ENCODE data around the gene FSIP1.
A peak's percentile ranks its signal among the peaks of the same experiment; 100 is the strongest.

Gene FSIP1

DNA sequence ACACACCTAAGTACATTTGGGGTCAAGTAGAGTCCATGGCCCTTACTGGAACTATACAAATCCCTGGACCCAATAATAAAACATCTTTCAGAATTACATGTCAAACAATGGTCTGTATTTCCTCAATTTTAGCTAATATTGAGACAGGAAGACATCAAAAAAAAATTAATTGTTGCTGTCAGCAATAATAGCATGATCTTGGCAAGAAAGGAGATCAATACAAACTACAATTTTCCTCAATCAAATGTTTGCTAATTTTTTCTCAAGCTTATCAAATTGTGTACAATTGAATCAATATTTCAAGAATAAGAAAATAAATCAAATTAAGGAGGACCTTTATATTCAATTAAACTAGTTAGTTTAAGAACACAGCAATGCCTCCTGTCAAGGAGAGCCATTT, 62.6 kb downstream of the FSIP1 start:
- Histone ChIP-seq H4K91ac (ENCODE audit: low read length) (no peak overlapping the region), H2BK120ac (ENCODE audit: low read depth, low read length) (no peak overlapping the region), H3K27ac (ENCODE audit: low read length, poor library complexity, severe bottlenecking) (no peak overlapping the region), H3K4ac (ENCODE audit: low read depth in 1 of 2, low read length in 2 of 2) (no peak overlapping the region), H3K18ac (ENCODE audit: low read depth in 1 of 2, low read length in 2 of 2) (no peak overlapping the region), H3K4me3 (ENCODE audit: insufficient read depth in 1 of 2, low read depth in 1 of 2, low read length in 2 of 2) (peak overlapping the region in 1 of 2 experiments; percentile 45), H2AK5ac (ENCODE audit: low read length, severe bottlenecking) (no peak overlapping the region), H2BK15ac (ENCODE audit: low read depth, poor library complexity, severe bottlenecking) (no peak overlapping the region), H3K79me1 (replicated peaks; ENCODE audit: low read length, poor library complexity, severe bottlenecking) (no peaks in the 10 kb centered on the region), H2BK12ac (ENCODE audit: low read length in 2 of 2) (no peak overlapping the region), H3K14ac (ENCODE audit: low read length in 2 of 2) (no peak overlapping the region), H2AFZ (ENCODE audit: low read depth, low read length) (no peak overlapping the region), H3K9me3 (ENCODE audit: control insufficient read depth, low read length) (no peaks in the 10 kb centered on the region), H3K9ac (ENCODE audit: low read length) (peak overlapping the region; percentile 76), H4K8ac (ENCODE audit: low read length) (no peak overlapping the region), H3K4me2 (ENCODE audit: low read length, poor library complexity, severe bottlenecking) (no peak overlapping the region), H3K4me1 (ENCODE audit: control insufficient read depth, insufficient read depth, low read depth, low read length) (peaks cover 1% of the 10 kb centered on the region), H3K27me3 (ENCODE audit: control insufficient read depth in 1 of 2, insufficient read depth in 1 of 2, low read length in 2 of 2) (no peaks in the 10 kb centered on the region), H2BK5ac (ENCODE audit: low read depth, low read length, poor library complexity, severe bottlenecking) (no peak overlapping the region), H3K36me3 (ENCODE audit: control insufficient read depth in 1 of 2, insufficient read depth in 2 of 2, low read depth in 1 of 2, low read length in 2 of 2) (no peaks in the 10 kb centered on the region), H3K23ac (ENCODE audit: low read length in 2 of 2) (no peak overlapping the region)
- DNase-seq, result no peak

DNA sequence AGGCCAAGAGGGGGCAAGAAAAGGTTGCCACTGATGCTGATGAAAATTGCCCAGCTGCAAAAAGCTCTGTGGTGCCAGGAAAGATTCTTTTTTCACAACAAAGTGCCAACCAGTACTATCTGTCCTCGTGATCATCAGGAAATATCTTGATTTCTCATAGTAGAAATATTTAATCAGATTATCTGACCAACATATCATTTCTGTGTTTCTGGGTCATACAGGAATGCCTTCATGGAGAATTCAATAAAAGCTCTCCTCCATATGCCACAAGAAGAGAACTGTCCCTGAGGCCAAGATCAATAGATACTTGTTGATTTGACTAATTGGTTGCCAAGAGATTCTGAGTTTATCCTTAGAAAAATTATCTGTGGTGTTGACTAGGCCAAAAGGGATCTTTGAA, 63.5 kb downstream of the FSIP1 start:
- Histone ChIP-seq H3K27me3 (ENCODE audit: control insufficient read depth in 1 of 2, insufficient read depth in 1 of 2, low read length in 2 of 2) (no peaks in the 10 kb centered on the region), H3K4ac (ENCODE audit: low read depth in 1 of 2, low read length in 2 of 2) (no peak overlapping the region), H2BK5ac (ENCODE audit: low read depth, low read length, poor library complexity, severe bottlenecking) (no peak overlapping the region), H3K4me1 (ENCODE audit: control insufficient read depth, insufficient read depth, low read depth, low read length) (peaks cover 1% of the 10 kb centered on the region), H2BK120ac (ENCODE audit: low read depth, low read length) (no peak overlapping the region), H3K4me3 (ENCODE audit: insufficient read depth in 1 of 2, low read depth in 1 of 2, low read length in 2 of 2) (no peak overlapping the region), H3K4me2 (ENCODE audit: low read length, poor library complexity, severe bottlenecking) (no peak overlapping the region), H3K14ac (ENCODE audit: low read length in 2 of 2) (no peak overlapping the region), H2BK15ac (ENCODE audit: low read depth, poor library complexity, severe bottlenecking) (no peak overlapping the region), H2AFZ (ENCODE audit: low read depth, low read length) (no peak overlapping the region), H2AK5ac (ENCODE audit: low read length, severe bottlenecking) (no peak overlapping the region), H3K18ac (ENCODE audit: low read depth in 1 of 2, low read length in 2 of 2) (no peak overlapping the region), H2BK12ac (ENCODE audit: low read length in 2 of 2) (no peak overlapping the region), H3K9ac (ENCODE audit: low read length) (no peak overlapping the region), H3K9me3 (ENCODE audit: control insufficient read depth, low read length) (no peaks in the 10 kb centered on the region), H4K91ac (ENCODE audit: low read length) (no peak overlapping the region), H4K8ac (ENCODE audit: low read length) (no peak overlapping the region), H3K36me3 (ENCODE audit: control insufficient read depth in 1 of 2, insufficient read depth in 2 of 2, low read depth in 1 of 2, low read length in 2 of 2) (no peaks in the 10 kb centered on the region), H3K27ac (ENCODE audit: low read length, poor library complexity, severe bottlenecking) (no peak overlapping the region), H3K23ac (ENCODE audit: low read length in 2 of 2) (no peak overlapping the region), H3K79me1 (replicated peaks; ENCODE audit: low read length, poor library complexity, severe bottlenecking) (no peaks in the 10 kb centered on the region)
- no peak for DNase-seq
- WGBS, result no CpG with 5 or more reads among the region's 1 CpG

DNA sequence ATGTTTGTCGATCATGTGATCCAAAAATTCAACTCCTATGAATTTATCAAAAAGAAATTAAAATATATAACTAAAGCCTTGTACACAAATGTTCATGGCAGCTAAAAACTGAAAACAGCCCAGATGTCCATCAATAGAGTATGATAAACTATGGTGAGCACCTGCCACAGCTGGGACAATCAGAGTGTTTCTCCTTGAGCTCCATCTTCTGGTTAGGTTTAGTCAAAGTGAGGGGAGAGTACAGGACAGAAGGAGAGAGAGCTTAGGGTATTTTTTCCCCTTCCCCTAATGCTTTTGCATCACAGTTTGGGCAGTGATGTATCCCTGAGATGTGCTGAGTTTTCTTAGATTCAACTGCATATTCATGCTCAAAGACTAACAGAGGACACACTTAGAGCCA, 65.5 kb downstream of the FSIP1 start:
- H3K9me3 ChIP-seq (ENCODE audit: control insufficient read depth, low read length), result no peaks in the 10 kb centered on the region
- no peak overlapping the region for H2BK15ac ChIP-seq (ENCODE audit: low read depth, poor library complexity, severe bottlenecking)
- H2AK5ac ChIP-seq (ENCODE audit: low read length, severe bottlenecking), result no peak overlapping the region
- no peak overlapping the region for H4K91ac ChIP-seq (ENCODE audit: low read length)
- H3K36me3 ChIP-seq (ENCODE audit: control insufficient read depth in 1 of 2, insufficient read depth in 2 of 2, low read depth in 1 of 2, low read length in 2 of 2), result no peaks in the 10 kb centered on the region
- H3K23ac ChIP-seq (ENCODE audit: low read length in 2 of 2), result no peak overlapping the region
- no peaks in the 10 kb centered on the region for H3K27me3 ChIP-seq (ENCODE audit: control insufficient read depth in 1 of 2, insufficient read depth in 1 of 2, low read length in 2 of 2)
- no peak overlapping the region for H2BK5ac ChIP-seq (ENCODE audit: low read depth, low read length, poor library complexity, severe bottlenecking)
- no peak overlapping the region for H3K4me2 ChIP-seq (ENCODE audit: low read length, poor library complexity, severe bottlenecking)
- H3K18ac ChIP-seq (ENCODE audit: low read depth in 1 of 2, low read length in 2 of 2), result no peak overlapping the region
- no peak overlapping the region for H2BK12ac ChIP-seq (ENCODE audit: low read length in 2 of 2)
- no peak overlapping the region for H3K4ac ChIP-seq (ENCODE audit: low read depth in 1 of 2, low read length in 2 of 2)
- no peak overlapping the region for H4K8ac ChIP-seq (ENCODE audit: low read length)
- H3K4me3 ChIP-seq (ENCODE audit: insufficient read depth in 1 of 2, low read depth in 1 of 2, low read length in 2 of 2), result no peak overlapping the region
- DNase-seq, result no peak
- peaks cover 1% of the 10 kb centered on the region for H3K4me1 ChIP-seq (ENCODE audit: control insufficient read depth, insufficient read depth, low read depth, low read length)
- H2AFZ ChIP-seq (ENCODE audit: low read depth, low read length), result no peak overlapping the region
- no peak overlapping the region for H2BK120ac ChIP-seq (ENCODE audit: low read depth, low read length)
- no CpG with 5 or more reads among the region's 1 CpG for WGBS
- no peak overlapping the region for H3K9ac ChIP-seq (ENCODE audit: low read length)
- no peak overlapping the region for H3K27ac ChIP-seq (ENCODE audit: low read length, poor library complexity, severe bottlenecking)
- no peak overlapping the region for H3K14ac ChIP-seq (ENCODE audit: low read length in 2 of 2)
- H3K79me1 ChIP-seq (replicated peaks; ENCODE audit: low read length, poor library complexity, severe bottlenecking), result no peaks in the 10 kb centered on the region

DNA sequence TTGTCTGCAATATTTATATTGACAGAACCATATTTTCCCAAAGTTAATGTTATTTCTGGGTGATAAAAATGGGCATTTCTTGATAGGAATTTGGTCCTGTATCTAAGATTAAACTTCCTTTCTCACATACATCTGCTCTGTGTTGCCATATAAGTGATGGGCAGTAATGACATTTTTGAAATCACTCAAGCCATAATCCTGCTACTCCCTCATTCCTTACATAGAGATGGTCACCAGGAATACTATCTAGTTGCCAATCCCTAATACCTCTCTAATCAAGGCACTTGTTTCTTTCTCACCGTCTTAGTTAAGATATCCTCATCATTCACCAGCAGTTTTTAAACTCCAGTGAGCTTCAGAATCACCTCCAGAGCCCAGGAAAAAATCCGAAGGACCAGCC, 68.4 kb downstream of the FSIP1 start:
- Histone ChIP-seq H3K4me2 (ENCODE audit: low read length, poor library complexity, severe bottlenecking) (no peak overlapping the region), H3K4ac (ENCODE audit: low read depth in 1 of 2, low read length in 2 of 2) (no peak overlapping the region), H3K27me3 (ENCODE audit: control insufficient read depth in 1 of 2, insufficient read depth in 1 of 2, low read length in 2 of 2) (no peaks in the 10 kb centered on the region), H3K36me3 (ENCODE audit: control insufficient read depth in 1 of 2, insufficient read depth in 2 of 2, low read depth in 1 of 2, low read length in 2 of 2) (no peaks in the 10 kb centered on the region), H3K79me1 (replicated peaks; ENCODE audit: low read length, poor library complexity, severe bottlenecking) (no peaks in the 10 kb centered on the region), H2BK12ac (ENCODE audit: low read length in 2 of 2) (no peak overlapping the region), H4K91ac (ENCODE audit: low read length) (no peak overlapping the region), H3K23ac (ENCODE audit: low read length in 2 of 2) (no peak overlapping the region), H3K14ac (ENCODE audit: low read length in 2 of 2) (no peak overlapping the region), H3K9me3 (ENCODE audit: control insufficient read depth, low read length) (no peaks in the 10 kb centered on the region), H3K4me3 (ENCODE audit: insufficient read depth in 1 of 2, low read depth in 1 of 2, low read length in 2 of 2) (no peak overlapping the region), H3K27ac (ENCODE audit: low read length, poor library complexity, severe bottlenecking) (no peak overlapping the region), H2BK5ac (ENCODE audit: low read depth, low read length, poor library complexity, severe bottlenecking) (no peak overlapping the region), H2AK5ac (ENCODE audit: low read length, severe bottlenecking) (no peak overlapping the region), H3K18ac (ENCODE audit: low read depth in 1 of 2, low read length in 2 of 2) (no peak overlapping the region), H3K9ac (ENCODE audit: low read length) (no peak overlapping the region), H2BK15ac (ENCODE audit: low read depth, poor library complexity, severe bottlenecking) (no peak overlapping the region), H3K4me1 (ENCODE audit: control insufficient read depth, insufficient read depth, low read depth, low read length) (no peaks in the 10 kb centered on the region), H2AFZ (ENCODE audit: low read depth, low read length) (no peak overlapping the region), H4K8ac (ENCODE audit: low read length) (no peak overlapping the region), H2BK120ac (ENCODE audit: low read depth, low read length) (no peak overlapping the region)
- no peak for DNase-seq
- 95% methylated on average over 2 of the region's 2 CpGs for WGBS
